ENCODE results near the gene COMMD2.

Gene COMMD2

DNA sequence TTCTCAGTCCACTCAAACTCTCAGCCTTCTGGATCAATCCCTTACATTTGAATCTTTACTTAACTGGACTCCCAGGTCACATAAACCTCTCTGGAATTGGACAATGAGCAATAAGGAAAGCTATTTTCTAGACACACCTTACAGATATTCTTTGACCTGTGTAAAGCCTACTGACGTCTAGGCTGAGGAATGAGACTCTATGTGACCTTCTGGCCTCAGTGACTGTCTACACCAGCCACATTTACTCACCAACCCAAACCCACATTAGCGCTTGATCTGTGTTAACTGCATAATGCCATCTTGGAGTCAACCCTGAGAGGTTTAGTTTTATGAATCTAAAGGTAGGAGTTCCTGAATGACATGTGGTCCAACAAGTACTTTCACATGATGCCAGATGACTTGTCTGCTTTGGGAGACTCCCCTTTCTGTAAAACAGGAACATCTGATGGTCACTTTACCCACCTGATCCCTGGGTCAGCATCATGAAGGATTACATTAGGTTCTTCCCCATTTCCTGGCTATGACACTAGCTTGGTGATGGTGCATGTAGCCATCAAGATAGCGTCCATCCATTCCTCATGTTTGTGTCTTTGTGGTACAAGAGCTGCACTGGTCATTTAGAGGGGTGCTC, 11.4 kb upstream of the COMMD2 start:
- no peak for DNase-seq (ENCODE audit: low read depth)

DNA sequence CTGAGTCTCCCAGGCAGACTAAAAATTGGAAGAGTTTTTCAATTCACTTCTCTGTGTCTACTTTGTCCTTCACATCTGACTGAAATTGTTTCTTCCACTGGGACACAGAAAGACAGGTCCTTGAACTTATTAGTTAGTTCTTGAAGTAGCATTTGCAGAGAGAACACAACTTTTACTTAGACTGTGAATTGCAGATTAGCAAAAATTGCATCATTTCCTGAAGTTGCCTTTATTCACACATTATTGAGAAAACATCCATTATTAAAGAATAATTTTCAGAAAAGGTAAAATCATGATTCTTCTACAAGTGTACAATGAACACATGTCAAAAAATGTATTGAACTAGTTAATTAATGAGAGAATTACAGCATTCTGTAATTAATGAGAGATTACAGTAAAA, 1.4 kb upstream of the COMMD2 start:
- no peak for DNase-seq (ENCODE audit: low read depth)

DNA sequence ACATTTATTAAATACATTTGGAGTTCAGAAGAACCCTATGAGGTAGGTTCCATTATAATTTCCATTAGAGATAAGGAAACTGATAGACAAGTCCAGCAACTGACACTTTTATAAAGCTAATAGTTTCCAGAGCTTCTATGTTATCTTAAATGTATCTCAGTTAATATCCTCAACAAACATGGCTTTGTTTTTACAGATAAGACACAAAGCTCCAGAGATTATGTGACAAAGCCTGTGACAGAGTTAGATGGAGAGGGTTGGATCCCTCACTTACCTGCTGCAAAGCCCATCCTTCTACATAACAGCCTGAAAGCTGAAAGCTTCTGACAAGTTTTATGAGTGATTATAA, 473 bp upstream of the COMMD2 start:
- no peak for DNase-seq (ENCODE audit: low read depth)

DNA sequence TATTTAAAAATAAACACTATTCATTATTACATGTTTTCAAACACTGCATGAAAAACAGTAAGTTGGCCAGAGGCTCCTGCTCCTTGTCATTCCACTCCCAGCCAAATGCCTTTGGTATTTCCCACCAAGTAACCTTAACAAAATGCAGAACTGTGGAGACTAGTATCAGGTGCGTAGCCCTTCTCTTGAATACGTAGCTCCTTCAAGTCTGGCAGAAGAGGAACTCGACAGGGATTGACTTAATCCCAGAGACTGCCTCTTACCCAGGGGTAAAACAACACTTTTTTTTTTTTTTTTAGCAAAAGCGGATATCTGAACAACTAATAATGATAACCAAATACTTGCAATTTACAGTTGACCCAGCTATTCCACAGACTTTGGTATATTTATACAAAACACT, 738 bp downstream of the COMMD2 start:
- no peak for DNase-seq (ENCODE audit: low read depth)

DNA sequence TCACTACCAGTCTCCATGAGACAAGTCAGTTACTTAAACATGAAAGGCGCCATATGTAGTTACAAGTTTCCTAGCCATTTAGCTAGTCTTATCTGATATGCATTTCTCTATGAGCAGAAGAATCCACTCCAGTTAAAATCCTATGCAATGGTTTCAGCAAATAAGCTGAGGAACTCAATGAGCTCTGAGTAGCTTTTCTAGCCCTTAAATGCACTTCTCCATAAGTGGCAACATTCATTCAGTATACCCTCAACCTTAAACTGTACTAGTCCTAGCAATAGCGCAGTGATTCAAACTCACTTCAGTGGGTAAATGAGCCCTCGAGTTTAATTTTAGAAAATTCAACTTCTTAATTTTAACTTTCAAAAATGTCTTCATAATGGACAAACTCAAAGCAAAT, 7.7 kb downstream of the COMMD2 start:
- DNase-seq (ENCODE audit: low read depth): no peak

DNA sequence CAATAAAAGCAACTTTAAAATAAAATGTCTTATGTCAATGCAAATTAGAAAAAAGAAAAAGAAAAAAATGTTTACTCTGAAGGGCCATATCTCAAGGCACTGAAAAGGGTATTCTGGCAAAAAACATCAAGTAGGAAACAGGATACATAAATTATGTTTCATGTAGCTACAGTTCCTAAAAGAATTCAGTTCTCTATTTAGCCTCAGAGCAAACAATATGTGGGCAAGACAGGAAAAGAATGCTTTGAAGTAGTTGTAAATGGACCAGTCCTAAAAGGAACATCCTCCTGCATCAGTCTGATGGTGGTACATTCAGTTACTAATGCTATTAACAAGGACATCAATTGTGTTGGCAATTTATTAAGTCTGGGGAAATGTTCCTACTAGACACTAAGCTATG, 8.1 kb downstream of the COMMD2 start:
- no peak for DNase-seq (ENCODE audit: low read depth)

DNA sequence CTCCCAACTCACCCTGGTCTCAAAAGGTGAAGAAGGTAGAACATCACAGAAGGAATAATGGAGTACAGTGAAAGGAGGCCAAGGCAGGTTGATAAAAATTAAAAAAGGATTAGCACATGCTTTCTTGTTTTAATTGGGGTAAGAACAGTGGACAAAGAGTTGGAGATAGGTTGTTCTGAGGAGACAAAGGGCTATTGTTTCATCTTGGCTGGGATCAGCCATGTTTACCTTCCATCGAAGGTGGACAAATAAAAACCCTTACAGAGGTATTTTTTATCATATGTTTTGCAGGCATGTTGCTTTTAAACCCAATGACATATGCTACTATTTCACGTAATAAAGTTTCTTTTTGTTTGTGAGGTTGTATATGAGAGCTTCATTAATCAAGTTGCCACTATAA, 12.9 kb downstream of the COMMD2 start:
- DNase-seq (ENCODE audit: low read depth): no peak

DNA sequence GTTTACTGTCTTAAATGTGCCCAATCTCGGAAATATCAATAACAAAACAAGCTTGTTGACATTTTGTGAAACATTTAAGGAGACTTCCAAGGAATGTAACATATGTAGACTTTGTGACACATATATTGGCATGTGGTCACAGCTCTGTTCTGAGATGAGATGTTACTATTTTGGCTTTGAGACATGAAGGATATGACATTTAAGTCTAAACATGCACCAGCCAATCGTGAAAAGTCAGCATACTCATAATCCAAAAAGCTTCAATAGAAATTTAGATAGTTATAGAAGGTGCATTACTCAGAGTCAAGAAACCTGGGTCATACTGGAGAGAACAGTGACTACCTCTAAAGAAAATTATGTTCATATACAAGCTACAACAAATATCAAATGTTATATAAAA, 13.4 kb downstream of the COMMD2 start:
- no peak for DNase-seq (ENCODE audit: low read depth)

DNA sequence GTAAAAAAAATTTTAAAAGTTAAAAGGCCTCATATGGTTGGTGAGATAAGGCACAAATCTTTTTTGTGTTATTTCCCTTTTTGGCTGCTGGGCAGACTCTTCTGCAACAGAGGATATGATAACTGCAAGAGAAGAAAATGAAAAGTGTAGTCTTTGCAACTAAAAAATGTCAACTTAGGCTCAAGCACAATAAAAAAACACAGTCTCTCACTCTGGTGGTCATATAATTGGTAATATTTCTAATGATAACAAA, 15.4 kb downstream of the COMMD2 start:
- no peak for DNase-seq (ENCODE audit: low read depth)

DNA sequence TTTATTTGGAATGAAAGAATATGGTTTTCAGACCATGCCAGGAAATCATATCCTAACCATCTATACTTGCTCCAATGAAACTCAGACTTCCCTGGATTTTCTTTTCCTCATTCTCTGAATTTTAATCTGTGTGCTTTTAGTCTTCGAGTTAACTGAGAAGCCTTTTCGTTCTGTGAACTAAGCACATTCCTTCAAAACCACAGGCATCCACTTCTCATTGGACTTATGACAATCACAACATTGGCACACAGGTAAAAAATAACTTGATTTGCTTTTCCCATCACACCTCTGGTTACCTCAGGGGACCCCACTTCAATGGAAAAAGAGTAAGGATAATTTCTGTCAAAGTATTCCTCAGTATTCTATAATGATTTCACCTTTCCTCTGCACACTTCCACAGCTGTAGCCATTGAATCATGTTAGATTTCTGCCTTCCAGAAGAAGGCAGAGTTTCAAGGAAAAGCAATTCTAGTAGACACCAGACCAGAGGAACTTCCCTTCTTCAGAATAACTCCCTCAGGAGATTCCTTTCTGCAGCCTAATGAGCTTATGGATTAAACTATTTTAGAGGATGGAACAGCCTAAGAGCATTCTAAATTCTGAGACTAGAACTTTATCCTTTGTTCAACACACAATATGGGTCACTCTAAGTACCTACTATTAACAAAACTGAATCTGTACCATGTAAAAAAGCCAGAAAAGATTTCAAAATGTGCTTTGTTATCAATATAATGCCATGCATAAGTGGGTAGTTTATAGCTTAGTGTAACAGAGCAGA, 15.9 kb downstream of the COMMD2 start:
- DNase-seq (ENCODE audit: low read depth): no peak

DNA sequence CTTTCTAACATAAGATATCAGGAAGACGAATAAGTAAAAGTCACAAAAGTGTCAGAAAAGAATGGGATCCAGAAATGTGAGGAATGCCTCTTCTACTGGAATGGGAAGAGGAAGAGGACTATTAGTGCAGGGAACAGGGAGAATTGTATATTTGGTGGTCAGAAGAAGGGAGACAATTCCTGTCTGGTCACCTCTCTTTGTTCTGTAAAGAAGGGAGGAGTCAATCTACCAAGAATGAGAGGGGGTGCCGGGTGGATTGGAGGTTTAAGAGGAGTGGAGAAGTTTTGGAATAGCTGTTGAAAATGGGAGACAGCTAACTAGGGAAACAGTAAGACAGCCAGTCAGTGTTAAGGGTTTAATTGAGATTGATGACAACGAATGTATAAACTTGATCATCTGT, 20.1 kb downstream of the COMMD2 start:
- no peak for DNase-seq (ENCODE audit: low read depth)

DNA sequence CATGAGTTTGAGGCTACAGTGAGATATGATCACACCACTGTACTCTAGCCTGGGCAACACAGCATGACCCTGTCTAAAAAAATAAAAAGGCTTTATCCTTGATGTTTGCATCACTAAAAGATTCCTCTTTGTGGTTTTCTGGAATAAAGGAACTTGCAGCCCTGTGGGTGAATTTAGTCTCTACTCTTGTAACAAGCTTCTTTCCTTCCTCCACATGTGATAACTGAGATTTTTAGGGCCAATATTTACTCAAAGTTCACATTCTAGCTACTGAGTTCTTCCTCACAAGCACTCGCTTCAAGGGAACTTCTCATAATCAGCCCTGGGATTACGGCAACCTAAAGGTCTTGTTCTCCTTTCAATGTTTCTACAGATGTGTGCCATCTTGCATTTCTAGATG, 24.6 kb downstream of the COMMD2 start:
- DNase-seq (ENCODE audit: low read depth): no peak

DNA sequence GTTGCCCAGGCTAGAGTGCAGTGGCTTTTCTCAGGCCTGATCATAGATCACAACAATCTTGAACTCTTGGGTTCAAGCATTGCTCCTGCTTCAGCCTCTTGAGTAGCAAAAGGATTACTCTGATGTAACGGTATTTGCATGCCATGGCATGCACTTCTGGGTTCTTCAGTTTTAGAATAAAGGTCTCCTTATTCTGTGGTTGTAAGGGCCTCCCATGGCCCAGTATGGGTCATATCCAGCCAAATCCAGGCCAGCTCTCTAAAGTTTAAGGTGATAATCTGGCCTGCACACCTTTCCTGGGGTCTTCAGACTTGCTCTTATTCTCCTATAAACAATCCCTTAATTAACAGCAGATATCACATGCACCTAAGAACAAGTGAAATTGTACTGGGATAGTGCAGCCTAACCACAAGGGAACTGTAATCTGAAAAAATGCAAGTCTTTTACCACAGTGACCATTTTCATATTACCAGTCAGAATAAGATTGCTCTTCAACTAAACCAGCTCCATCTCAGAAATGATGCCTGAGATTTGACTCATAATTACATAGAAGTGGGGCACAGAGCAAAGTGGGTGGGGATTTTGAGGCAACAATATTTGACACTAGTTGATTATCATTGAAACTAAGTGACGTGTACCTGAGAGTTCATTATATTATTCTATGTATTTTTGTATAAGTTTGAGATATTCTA, 25.4 kb downstream of the COMMD2 start:
- no peak for DNase-seq (ENCODE audit: low read depth)

DNA sequence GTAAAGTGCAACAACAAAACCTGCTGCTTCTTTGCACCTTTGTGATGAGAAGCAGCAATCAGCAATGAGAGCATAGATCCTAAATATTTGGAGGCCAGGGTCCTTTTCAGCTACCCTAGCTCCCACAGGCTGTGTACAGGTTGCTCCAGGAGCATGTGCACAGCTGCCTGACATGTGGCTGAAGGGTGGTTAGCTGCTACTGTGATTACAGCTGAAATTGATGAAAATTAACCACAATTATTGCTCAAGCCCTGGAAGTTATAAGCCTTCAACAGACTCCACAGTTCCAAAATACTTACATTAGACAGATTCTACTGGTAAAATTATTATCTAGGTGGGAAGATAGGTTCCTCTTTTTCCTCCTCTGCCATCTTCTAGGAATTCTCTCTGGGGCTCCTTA, 28.5 kb downstream of the COMMD2 start:
- no peak for DNase-seq (ENCODE audit: low read depth)

DNA sequence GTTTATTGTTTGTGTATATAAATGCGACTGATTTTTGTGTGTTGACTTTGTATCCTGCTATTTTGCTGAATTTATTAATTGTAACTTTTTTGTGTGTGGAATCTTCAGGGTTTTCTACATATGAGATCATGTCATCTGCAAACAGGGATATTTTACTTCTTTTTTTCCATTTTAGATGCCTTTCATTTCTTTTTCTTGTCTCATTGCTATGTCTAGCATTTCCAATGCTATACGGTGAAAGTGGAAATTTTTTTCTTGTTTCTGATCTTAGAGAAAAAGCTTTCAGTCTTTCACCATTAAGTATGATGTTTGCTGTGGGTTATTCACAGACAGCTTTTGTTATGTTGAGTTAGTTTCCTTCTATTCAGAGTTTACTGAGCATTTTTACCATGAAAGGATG, 31.4 kb downstream of the COMMD2 start:
- DNase-seq (ENCODE audit: low read depth): no peak

DNA sequence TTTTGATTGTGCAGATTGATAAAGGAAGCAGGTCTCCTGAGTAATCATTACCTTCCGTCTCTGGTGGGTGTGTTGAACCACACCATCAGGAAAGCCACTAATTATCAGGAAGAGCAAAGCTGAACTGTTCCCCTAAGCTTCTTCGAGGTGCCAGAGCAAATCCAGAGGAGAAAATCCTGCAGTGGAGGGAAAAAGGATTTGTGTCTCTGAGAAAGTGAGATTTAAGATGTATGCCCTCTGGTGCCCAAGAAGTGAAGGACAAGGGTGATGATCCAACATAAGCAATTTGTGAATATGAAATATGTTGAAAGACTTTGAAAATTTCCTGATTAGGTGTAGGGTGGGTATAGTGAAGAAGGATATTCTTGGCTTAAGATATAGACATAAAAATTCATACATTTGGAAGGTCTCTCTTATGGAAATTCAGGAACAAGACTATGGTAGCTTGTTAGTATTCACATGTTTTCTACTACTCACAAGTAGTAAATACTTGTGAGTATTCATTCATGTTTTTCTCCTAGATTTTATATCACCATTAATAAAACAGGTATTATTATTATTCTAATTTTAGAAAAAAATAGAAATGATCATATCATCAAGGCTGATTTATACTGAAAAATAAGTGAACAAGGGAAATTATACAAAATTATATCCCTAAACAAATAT, 34.8 kb downstream of the COMMD2 start:
- DNase-seq (ENCODE audit: low read depth): no peak

DNA sequence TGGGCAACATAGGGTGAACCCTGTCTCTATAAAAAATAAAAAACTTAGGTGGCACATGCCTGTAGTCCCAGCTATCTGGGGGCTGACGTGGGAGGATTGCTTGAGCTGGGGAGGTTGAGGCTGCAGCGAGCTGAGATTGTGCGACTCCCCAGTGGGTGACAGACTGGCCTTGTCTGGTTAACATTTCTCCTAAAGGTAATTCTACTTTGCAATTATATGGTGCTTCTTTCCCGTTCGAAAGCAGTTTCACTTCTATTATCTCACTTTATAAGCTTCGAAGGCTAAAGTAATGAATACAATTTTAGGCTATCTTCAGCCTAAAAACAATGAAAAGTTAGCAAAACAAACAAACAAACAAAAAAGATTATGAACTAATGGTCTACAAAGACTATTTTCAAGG, 35.3 kb downstream of the COMMD2 start:
- DNase-seq (ENCODE audit: low read depth): no peak

DNA sequence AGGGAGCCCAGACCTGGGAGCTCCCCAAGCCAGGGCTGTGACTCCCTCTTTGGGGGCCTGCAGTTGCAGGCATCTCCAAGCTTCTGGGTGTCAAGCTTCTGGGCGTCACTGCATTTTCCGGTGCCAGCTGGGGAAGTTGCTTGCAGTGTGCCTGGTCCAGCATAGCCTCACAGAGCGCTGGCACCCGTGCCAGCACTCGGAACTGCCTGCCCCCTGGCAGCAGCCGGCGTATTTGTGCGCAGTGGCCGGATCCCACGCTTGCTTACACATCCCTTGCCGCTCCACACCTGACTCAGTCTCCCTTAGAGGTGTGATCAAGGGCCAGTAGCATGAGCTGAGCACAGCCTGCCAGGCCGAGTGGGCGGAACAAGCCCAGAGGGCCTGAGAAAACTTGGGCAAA, 37.0 kb downstream of the COMMD2 start:
- no peak for DNase-seq (ENCODE audit: low read depth)

DNA sequence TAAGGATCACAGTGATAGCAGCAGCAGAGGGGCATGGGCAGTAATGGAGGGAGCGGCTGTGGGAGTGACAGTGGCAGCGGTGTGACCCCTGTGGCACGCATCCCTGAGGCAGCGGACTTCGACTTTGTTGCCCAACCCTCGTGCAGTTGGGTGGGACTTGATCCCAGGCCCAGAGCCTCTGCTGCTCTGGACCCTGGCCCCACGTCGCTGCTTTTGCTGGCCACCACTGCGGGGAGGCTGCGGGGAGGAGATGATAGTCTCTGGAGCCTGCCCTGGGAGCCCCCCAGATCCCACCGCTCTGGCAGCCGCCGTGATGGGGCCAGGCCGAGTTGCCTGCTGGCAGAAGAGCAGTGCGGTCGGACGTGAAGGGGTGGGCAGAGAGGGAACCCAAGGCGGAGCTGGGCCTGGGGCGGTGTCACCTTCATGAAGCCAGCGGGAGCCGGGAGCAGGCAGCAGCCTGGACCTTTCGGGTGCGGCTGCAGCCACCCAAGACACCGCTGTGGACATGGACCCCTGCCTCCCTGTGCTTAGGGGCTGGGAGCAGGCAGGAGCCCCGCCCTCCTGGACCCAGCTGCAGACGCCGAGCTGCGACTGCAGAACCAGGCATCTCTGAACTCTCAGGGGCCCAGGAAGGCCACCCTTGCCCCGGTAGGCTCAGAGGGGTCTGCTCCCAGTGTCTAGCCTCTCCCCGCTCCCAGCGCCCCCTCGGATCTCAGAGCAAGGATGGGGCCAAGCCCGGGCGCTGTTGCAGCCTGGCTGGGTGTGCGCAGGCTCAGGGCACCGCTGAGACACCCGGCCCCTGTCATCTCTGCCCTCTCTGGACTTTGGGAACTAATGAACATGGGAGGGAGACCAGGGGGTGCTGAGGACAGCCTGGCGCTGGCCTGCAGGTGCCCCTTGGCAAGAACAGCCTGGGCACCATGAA, 38.3 kb downstream of the COMMD2 start:
- no peak for DNase-seq (ENCODE audit: low read depth)

DNA sequence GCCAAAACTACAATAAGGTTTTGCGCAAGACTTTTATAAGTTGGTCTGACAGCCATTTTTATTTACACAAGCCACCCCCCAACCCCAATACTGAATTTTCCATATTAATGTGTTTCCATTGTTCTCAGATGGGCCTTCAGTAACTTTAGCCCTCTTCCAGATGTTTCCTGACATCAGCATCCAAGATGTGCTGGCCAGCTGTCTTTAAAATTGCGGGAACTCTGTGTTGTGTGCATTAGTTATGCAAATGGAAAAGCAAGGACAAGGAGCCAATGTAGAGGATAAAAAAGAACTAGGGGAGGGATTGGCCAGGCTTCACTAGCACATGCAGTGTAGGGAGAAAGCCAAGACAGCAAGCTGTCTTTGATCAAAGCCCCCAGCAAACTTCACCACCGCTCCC, 45.4 kb downstream of the COMMD2 start:
- DNase-seq (ENCODE audit: low read depth): no peak

DNA sequence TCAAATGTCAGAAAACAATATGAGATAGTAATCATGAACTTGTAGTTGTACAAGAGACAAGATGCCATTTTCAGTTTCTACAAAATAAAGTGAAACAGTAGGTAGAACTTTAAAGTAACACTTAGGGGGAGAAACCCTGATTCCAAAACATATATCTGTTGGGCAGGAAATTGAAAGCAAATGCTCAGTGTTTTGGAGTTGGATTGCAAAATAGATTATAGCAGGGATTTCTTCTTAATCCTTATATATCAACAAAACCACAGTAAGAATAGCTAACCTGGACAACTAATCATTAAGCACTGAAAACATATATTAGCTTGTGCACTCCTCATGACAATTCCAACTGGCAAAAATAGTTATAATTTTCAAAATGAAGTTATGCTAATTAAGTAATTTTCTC, 46.9 kb downstream of the COMMD2 start:
- DNase-seq (ENCODE audit: low read depth): no peak

DNA sequence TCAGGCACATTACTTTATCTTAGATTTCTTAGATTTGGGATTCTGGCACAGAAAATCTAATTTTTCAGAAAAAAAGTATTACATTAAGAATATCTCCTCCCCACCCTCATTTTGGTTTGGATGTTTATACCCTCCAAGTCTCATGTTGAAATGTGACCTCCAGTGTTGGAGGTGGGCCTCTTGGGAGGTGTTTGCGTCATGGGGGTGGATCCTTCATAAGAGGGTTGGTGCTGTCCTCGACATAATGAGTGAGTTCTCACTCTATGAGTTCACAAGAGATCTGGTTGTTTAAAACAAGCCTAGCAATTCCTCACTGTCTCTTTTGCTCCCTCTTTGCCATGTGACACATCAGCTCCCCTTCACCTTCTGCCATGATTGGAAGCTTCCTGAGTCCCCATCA, 48.8 kb downstream of the COMMD2 start:
- no peak for DNase-seq (ENCODE audit: low read depth)
